Right atrium auricular region (tissue), 2 donors: ENCODE data around the gene SLC6A11. TPM values are rescaled to one million over a fixed set of nuclear protein-coding genes. Genes with fewer than 3 reads are reported as not detected.

Experiments
- DNase-seq: peaks from one replicate; pipeline ENCODE4 v3.0.0-alpha.2; 2019; ENCODE audit warnings: low spot score
- H3K27ac ChIP-seq, 2 donors: fragments of 200-600 bp; sonication (generic); 1 replicate in 1 of 2; 2 replicates in 1 of 2; pipeline ENCODE4 v1.5.1; 2016 to 2019
- H3K27me3 ChIP-seq, 2 donors: fragments of 200-600 bp; sonication (generic); one replicate each; pipeline versions ENCODE4 v1.5.1 to v1.6.0; 2017 to 2019
- H3K36me3 ChIP-seq: fragments of 200-600 bp; sonication (generic); one replicate; pipeline ENCODE4 v1.5.1; 2016
- H3K4me1 ChIP-seq, 2 donors: fragments of 200-600 bp; sonication (generic); one replicate each; pipeline versions ENCODE4 v1.5.1 to v1.6.0; 2017 to 2019
- H3K4me3 ChIP-seq, 2 donors: fragments of 200-600 bp; sonication (generic); 1 replicate in 1 of 2; 2 replicates in 1 of 2; pipeline ENCODE4 v1.5.1; 2017 to 2019; ENCODE audit warnings: mild to moderate bottlenecking in 1 of 2, moderate library complexity in 1 of 2
- H3K9me3 ChIP-seq, 2 donors: fragments of 200-600 bp; sonication (generic); one replicate each; pipeline ENCODE4 v1.5.1; 2019
- CTCF ChIP-seq, 2 donors: fragments of 200-600 bp; sonication (generic); IDR thresholded peaks; one replicate each; pipeline ENCODE4 v1.5.1; 2019; ENCODE audit warnings: antibody characterized with exemption in 2 of 2
- total RNA-seq, 2 donors: library from RNA; depleted of rRNA; stranded (reverse); fragments of >200 nt; gene quantifications; one replicate each; pipeline ENCODE4 v1.1.0, GENCODE V29; 2016

SLC6A11 gene
- total RNA-seq, 2 donors from 2014 or later, result not detected

- H3K4me1 ChIP-seq, result no peaks in the 10 kb centered on the region
- H3K27me3 ChIP-seq, result no peaks in the 10 kb centered on the region
- no peaks in the 10 kb centered on the region for H3K36me3 ChIP-seq
- no peak overlapping the region for H3K27ac ChIP-seq
- no peak for TF ChIP-seq CTCF (IDR thresholded peaks at IDR 0.05)
- H3K4me3 ChIP-seq, result no peak overlapping the region
- H3K9me3 ChIP-seq, result no peaks in the 10 kb centered on the region
- no peak for DNase-seq
Measured at GRCh38 chr3:10936686-10937085, 120.7 kb downstream of the SLC6A11 start.

- TF ChIP-seq CTCF (IDR thresholded peaks at IDR 0.05), result no peak
- no peak overlapping the region for H3K4me3 ChIP-seq
- DNase-seq, result no peak
- H3K4me1 ChIP-seq, result no peaks in the 10 kb centered on the region
- no peaks in the 10 kb centered on the region for H3K27me3 ChIP-seq
- H3K27ac ChIP-seq, result no peak overlapping the region
- H3K9me3 ChIP-seq, result no peaks in the 10 kb centered on the region
- H3K36me3 ChIP-seq, result no peaks in the 10 kb centered on the region
Measured at GRCh38 chr3:10937141-10937825, 121.3 kb downstream of the SLC6A11 start.

- no peak overlapping the region for H3K27ac ChIP-seq
- DNase-seq, result no peak
- no peaks in the 10 kb centered on the region for H3K4me1 ChIP-seq
- H3K27me3 ChIP-seq, result no peaks in the 10 kb centered on the region
- no peak for TF ChIP-seq CTCF (IDR thresholded peaks at IDR 0.05)
- H3K4me3 ChIP-seq, result no peak overlapping the region
- H3K36me3 ChIP-seq, result no peaks in the 10 kb centered on the region
- no peaks in the 10 kb centered on the region for H3K9me3 ChIP-seq
Measured at GRCh38 chr3:10939556-10939955, 123.5 kb downstream of the SLC6A11 start.

GRCh38 chr3:10940106-10940505, 124.1 kb downstream of the SLC6A11 start:
- Histone ChIP-seq H3K4me1 (no peaks in the 10 kb centered on the region), H3K9me3 (no peaks in the 10 kb centered on the region), H3K27me3 (no peaks in the 10 kb centered on the region), H3K4me3 (no peak overlapping the region), H3K36me3 (no peaks in the 10 kb centered on the region), H3K27ac (no peak overlapping the region)
- TF ChIP-seq CTCF (IDR thresholded peaks at IDR 0.05), result no peak
- DNase-seq, result no peak

- TF ChIP-seq CTCF (IDR thresholded peaks at IDR 0.05), result peak in 1 of 2 donors; percentile 64
Measured at GRCh38 chr3:10941972-10942371, 125.9 kb downstream of the SLC6A11 start.

GRCh38 chr3:10942690-10943205, 126.7 kb downstream of the SLC6A11 start:
- no peak for TF ChIP-seq CTCF (IDR thresholded peaks at IDR 0.05)
- DNase-seq, result no peak
- H3K4me1 ChIP-seq, result no peaks in the 10 kb centered on the region

More at GRCh38 chr3:10941972-10942371, 125.9 kb downstream of the SLC6A11 start:
- H3K4me3 ChIP-seq, result no peak overlapping the region
- H3K27ac ChIP-seq, result no peak overlapping the region
- H3K36me3 ChIP-seq, result no peaks in the 10 kb centered on the region
- no peak for DNase-seq
- no peaks in the 10 kb centered on the region for H3K27me3 ChIP-seq
- no peaks in the 10 kb centered on the region for H3K9me3 ChIP-seq
- H3K4me1 ChIP-seq, result no peaks in the 10 kb centered on the region

More at GRCh38 chr3:10942690-10943205, 126.7 kb downstream of the SLC6A11 start:
- no peaks in the 10 kb centered on the region for H3K36me3 ChIP-seq
- no peaks in the 10 kb centered on the region for H3K9me3 ChIP-seq
- H3K27me3 ChIP-seq, result no peaks in the 10 kb centered on the region
- no peak overlapping the region for H3K27ac ChIP-seq
- no peak overlapping the region for H3K4me3 ChIP-seq
